HT1080 (cell line): ENCODE measurements around the gene ABHD17A. TPM values are rescaled to one million over a fixed set of nuclear protein-coding genes. Genes with fewer than 3 reads are reported as not detected.

Experiments used
- DNase-seq: peaks from one replicate; pipeline ENCODE4 v3.0.0-alpha.2; 2015; ENCODE audit warnings: low read depth
- polyA plus RNA-seq, 2 experiments: library from polyadenylated mRNA; depleted of rRNA; stranded (reverse); fragments of >200 nt; gene quantifications; 2 replicates each; pipeline ENCODE4 v1.2.3, GENCODE V29; 2015
- total RNA-seq: library from RNA; depleted of rRNA; stranded (reverse); fragments of >200 nt; shearing (Covaris generic); gene quantifications from 2 replicates; pipeline ENCODE4 v1.2.3, GENCODE V29; 2014; rRNA removed

ABHD17A gene
- 216 and 229 TPM in 2 replicates for total RNA-seq
- polyA plus RNA-seq (2015; cell fraction: cytosol; rRNA removed), result 105 and 124 TPM in 2 replicates
- polyA plus RNA-seq (2015; cell fraction: nucleus; rRNA removed), result 80.3 and 83.3 TPM in 2 replicates

DNA sequence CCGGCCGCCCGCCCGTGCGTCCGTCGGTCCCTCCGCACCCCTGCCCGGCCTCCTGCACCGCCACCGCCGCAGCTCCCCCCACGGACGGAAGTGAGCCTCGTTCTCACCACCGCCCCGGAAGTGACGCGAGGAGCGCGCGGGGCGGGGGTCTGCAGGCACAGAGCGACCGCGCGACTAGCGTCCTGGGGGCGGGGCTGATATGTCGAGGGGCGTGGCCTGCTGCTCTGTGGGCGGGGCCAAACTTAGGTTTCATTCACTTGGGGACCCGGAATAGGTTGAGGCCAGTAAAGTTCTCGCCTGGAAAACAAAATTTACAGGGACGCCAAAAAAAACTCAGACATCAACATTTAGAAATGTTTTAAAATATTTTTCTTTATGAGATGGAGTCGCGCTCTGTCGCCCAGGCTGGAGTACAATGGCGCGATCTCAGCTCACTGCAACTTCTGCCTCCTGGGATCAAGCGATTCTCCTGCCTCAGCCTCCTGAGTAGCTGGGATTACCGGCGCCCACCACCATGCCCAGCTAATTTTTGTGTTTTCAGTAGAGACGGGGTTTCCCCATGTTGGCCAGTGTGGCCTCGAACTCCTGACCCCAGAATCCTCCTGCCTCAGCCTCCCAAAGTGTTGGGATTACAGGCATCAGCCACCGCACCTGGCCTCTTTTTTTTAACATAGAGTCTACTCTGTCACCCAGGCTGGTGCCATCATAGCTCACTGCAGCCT lies at the start of gene ABHD17A:
ABHD17A (minus strand) TSS at position 99 of the 722 bp plus-strand sequence. CDS start 3,930 bp downstream, outside the sequence.
- peak; percentile 85 for DNase-seq

DNA sequence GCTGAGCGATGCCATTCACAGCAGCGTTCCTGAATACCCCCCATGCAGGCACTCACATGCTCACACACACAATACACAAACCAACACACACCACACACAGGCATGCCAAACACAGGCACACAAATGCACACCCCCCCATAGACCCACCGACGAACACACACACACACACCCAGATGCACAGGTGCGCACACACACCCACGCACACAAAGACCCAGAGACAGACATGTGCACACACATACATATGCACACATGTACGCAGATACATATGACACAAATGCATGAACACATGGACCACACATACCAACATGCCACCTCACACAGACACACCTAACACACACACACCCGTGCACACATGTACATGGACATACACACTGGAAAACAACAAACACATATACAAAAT lies 48.6 kb upstream of the ABHD17A start:
- DNase-seq, result no peak

DNA sequence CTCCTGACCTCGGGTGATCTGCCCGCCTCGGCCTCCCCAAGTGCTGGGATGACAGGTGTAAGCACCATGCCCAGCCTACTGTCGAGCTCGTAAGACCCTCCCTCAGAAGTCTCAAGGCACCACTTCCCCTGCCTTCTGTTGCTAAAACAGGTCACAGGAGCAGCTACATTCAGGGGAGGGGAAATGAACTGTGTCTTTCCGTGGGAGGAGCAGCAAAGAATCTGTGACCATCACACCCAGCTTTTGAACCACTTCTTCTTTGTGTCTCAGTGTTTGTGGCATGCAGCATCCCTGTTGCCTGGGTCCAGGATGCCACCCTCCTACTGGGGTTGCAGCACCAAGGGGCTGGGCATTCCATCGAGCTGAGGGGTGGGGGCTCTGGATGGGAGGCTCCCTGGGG lies 47.9 kb upstream of the ABHD17A start:
- no peak for DNase-seq

DNA sequence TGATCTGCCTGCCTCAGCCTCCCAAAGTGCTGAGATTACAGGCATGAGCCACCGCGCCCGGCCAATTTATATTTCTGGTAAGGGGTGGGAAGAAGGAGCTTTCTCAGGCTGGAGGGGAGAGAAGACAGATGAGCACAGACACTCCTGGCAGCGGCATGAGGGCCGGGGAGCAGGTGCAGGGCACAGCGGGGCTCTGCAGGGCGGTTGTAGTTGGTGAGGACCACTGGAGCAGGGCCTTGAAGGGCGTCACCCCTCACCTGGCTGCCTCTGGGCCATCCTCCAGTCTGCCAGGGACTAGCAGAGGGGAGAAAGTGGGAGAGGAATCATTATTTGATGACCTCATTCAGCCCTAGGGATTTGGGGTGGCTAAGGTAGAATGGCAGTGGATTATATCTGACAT lies 47.1 kb upstream of the ABHD17A start:
- DNase-seq, result no peak

DNA sequence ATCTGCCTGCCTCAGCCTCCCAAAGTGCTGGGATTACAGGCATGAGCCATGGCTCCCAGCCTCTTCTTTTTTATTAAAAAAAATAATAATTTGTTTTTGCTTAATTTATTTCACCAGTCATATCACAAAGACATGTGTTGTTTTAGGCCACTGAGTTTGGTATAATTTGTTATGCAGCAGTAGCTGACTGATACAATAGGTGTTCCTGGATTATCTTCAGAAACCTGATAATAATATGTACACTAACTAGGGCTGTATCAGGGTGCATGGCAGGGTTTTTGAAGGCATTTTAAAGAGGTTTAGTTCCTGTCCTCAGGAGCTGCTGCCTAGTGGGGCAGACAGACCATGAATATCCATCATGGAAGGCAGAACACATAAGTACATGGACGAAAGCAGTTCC lies 46.1 kb upstream of the ABHD17A start:
- no peak for DNase-seq

DNA sequence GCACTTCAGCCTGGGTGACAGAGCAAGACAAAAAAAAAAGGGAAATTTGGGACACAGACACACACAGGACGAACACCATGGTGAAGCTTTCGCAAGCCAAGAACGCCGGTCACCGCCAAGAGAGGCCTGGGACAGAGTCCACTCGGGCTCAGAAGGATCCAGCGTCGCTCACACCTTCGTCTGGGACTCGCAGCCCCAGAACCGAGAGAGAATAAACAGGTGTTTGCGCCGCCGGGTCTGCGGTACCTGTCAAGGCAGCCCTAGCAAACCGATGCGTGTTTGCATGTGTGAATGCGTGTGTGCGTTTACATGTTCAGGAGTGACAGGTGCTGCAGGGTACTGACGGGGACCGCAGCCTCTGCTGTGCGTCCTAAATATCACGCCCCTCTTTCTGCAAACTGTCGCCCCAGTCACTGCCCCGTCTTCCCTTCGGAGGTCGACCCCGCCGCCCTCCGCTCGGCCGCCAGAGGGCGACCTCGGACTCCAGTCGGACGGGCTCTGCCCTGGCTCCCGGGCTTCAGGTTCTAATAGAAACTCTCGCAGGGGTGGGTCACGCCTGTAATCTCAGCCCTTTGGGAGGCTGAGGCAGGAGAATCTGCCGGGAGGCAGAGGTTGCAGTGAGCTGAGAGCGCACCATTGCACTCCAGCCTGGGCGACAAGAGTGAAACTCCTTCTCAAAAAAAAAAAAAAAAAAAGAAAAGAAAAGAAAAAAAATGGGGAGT lies 43.9 kb upstream of the ABHD17A start:
- DNase-seq, result peak; percentile 64

DNA sequence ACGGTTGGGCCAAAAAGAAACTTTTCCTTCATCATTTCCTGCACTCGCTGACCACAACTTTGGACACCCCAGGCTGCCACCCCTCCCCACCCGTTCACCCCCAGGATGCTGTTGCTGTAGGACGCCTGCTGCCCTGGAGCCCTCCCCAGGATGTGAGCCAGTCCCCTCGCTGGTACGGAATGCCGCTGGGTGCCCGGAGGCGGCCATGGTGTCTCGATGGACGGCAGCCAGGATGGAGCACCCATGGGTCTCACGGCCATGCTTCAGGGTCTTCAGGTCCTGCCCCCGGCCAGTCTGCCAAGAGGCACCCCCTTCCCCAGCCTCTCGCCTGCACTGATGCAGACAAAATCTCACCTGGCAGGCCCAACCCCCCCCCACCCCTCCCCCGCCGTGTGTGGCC lies 40.2 kb upstream of the ABHD17A start:
- no peak for DNase-seq

DNA sequence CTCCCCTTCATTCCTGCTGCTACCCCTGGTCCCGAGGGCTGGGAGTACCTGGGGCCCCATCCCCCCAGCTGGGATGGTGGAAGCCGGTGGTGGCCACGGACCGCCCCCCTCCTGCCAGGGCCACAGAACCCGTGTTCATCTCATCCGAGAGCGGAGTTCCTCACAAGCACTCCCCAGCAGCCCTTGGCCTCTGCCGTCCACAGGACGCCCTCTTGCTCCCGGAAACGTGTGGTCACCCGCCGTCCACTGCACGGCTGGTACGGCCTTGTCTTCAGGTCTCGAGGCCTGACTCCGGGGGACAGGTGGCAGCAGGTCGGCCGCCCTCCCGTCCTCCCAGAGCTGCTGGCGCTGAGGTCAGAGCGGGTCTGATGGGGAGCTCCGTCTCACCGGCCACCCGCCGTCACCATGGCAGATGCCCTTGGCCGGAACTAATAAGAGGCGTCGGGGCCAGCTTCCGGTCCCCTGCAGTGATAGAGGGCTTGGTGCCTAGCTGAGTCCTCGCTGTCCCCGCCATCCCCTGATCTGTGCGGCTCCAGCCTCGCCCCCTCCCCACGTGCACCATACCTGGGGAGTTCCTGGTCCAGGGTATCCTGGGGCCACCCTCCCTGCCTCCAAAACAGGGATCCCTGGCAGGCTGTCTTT lies 39.1 kb upstream of the ABHD17A start:
- no peak for DNase-seq

DNA sequence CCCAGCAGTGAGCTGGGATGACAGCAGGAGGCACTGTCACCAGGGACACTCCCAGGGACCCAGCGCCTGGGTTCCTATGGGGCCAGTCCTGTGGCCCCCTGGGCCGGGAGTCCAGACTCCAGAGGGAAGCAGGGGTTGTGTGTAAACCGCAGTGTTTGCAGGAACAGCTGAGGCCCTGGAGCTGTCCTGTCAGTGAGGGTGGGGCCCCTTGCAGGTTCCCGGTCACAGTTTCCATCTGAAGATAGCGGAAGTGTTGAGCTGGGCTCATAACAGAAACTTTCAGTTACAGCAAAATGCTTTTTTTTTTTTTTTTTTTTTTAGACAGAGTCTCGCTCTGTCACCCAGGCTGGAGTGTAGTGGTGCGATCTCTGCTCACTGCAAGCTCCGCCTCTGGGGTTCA lies 38.0 kb upstream of the ABHD17A start:
- no peak for DNase-seq

DNA sequence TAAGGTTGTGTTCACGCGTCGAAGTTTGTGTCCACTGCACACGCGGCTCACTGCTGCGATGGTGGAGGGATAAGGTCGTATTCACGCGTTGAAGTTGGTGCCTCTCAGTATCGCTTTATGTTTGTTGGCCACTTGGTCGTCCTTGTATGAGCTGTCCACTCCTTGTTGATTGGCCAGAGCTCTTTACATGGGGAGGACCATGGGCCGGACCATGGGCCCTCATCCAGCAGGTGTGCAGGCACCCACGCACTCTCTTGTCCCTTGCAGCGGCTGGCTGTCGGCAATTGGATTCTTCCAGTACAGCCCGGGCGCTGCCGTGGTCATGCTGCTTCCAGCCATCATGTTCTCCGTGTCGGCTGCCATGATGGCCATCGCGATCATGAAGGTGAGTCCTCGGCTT lies 37.5 kb upstream of the ABHD17A start:
- no peak for DNase-seq

DNA sequence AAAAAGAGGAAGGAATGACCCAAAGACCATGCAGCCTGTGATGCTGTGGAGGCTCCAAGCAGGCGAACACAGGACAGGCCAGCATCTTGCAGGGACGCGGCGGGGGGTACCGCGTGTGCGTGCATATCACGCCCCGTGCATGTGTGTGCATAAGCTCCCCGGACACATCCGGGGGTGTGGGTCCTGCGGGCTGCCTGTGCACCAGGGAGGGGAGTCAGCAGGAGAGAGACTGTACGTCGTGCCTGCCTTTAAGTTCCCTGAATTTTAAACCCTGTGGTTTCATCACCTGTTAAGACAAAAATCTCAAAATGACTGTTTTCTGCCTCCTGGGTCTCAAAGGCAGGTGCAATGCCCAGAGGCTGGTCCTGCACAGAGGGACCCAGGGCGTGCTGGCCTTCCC lies 36.5 kb upstream of the ABHD17A start:
- no peak for DNase-seq

DNA sequence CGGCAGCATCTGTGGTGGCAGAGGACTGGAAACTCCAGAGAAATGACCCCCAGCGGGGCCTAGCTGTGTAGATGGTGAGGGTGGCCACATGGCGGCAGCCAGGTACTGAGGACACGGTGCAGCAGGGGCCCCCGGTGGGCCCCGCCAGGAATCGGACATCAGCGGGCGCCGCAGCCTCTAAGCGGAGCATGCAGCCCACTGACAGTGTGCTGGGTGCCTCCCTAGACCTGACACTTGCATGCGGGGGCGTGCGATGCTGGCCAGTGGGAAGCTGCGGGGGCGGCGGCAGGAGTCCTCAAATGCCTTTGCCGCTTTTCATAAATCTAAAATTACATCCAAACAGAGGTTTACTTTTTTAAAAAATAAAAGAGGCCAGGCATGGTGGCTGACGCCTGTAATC lies 36.0 kb upstream of the ABHD17A start:
- DNase-seq, result no peak

DNA sequence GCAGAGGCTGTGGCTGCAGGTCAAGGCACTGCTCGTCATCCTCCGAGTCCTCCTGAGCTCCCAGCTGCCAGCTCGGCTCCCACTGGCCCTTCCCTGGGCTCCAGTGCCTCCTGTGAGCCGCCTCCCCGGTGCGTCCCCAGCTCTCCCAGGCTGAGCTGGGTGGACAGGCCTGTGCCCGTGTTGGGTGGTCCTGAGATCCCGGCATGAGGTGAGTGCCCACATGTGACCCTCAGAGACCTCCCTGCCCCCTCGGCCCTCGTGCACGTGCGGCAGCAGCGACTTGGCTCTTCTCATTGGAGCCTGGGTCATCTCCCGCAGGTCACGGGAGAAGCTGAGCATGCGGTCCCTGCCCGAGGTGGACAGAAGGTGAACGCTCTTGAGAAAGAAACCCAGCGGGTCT lies 35.3 kb upstream of the ABHD17A start:
- DNase-seq, result no peak

DNA sequence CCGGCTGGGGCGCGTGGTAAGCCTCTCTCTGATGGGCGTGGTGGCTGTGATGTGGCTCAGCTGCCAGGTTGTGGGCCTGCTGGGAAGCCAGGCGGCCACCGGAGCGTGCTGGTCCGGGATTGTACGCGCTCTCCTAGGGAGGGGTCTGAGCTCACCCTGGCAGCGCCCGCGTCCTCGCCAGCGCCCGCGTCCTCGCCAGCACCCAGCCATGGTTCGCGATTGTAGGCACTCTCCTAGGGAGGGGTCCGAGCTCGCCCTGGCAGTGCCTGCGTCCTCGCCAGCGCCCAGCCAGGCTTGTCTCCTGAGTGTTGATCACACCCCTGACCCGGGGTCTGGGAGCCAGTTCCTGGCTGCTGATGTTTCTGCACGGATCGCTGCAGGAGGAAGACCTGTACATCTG lies 33.7 kb upstream of the ABHD17A start:
- no peak for DNase-seq

DNA sequence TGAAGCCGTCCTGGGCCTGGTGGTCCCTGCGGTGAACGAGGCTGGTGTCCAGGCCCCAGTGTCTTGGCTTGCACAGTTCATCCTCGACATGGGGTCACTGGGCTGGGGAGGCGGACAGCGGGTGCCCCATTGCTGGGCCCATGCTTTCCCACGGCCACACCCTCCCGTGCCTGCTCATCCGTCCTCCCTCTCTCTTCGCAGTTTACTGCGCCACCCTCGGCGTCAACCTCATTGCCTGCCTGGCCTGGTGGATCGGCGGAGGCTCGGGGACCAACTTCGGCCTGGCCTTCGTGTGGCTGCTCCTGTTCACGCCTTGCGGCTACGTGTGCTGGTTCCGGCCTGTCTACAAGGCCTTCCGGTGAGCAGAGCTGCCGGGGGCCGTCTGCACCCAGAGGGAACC lies 32.6 kb upstream of the ABHD17A start:
- DNase-seq, result no peak

DNA sequence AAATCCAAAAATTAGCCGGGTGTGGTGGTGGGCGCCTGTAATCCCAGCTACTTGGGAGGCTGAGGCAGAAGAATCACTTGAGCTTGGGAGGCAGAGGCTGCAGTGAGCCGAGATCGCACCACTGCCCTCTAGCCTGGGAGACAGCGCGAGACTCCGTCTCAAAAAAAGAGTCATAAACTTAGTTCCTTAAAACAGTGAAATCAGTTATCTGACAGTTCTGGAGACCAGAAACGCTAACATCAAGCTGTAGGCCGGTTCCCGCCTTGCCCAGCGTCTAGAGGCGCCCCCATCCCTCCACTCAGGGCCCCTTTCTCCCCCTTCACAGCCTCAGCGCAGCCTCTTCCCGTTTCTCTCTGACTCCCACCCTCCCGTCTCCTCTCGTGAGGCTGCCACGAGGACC lies 31.9 kb upstream of the ABHD17A start:
- no peak for DNase-seq

DNA sequence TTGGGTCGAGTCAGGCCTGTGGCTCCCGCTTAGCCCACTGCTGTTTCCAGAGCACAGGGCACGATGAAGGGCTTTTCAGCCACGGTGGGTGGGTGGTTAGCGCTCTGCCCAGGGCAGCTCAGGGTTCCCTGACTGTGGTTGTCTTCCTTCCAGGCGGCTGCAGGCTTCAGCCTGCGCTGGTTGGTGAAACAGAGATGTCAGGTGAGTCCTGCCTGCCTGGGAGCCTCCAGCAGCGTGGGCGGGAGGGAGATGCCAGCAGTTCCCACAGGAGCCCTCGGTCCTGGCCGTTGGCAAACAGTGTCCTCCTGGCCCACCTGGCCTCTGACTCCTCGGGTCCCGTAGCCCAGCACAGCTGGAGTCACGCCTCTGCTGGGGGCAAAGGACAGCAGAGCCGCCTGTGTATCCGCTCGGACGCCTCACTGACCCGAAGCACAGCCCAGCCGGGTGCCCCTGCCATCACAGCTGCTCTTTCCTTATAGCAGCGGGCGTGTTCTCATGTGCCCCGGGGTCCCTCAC lies 29.6 kb upstream of the ABHD17A start:
- no peak for DNase-seq

DNA sequence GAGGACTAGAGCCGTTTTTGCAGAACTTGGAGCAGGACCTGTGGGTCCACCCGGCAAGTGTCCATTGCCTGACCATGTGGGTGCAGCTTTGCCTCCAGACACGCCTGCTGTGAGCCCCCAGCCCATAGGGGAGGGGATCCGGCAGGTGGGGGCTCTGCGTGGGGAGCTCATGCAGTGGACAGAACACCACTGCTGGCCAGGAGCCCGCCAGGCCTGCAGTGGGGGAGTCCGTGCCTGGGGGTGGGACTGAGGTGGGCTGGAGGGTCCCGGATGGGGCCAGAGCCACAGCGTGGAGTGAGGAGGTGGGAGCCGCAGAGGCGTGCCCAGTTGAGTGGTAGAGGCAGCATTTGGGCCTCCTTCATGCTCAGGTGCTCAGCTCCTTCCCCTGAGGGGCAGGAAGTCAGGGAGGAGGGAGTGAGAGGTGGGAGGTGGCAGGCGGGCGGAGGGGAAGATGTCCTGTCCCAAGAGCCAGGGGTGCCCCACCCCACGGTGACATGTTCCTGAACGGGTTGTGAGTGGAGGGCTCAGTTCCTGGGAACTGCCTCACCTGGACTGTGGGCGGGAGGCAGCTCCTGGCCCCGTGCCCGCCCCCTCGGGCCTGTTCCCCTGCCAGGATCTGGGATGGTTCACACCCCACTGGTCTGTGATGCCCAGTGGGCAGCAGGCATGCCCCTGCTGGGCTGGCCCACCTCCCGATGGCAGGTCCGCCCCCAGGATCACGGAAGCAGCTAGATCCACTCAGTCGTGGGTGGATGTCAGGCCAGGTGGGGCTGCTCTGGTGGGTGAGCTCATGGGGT lies 28.7 kb upstream of the ABHD17A start:
- no peak for DNase-seq

DNA sequence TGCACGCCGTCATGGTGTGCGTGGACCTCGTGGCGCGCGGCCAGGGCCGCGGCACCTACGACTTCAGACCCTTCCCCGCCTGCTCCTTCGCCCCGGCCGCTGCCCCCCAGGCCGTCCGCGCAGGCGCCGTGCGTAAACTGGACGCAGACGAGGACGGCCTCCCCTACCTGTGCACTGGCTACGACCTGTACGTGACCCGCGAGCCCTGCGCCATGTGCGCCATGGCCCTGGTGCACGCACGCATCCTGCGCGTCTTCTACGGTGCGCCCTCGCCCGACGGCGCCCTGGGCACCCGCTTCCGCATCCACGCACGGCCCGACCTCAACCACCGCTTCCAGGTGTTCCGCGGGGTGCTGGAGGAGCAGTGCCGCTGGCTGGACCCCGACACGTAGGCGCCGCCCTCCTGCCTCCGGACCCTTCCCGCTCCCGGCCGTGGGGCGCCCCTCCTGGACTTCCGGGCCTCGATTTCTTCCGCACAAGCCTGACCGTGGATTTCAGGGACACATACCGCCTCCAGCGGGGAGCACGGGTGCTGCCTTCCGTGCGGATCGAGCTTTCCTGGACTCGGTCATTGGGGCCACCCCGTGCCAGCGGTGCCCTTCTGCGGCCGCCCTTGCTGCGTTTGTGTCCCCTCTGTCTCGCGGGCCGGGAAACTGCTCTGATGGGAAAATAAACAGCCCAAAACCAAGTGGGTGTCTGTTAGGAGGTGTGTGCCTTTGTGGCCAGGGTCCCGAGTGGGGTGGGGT lies 27.6 kb upstream of the ABHD17A start:
- DNase-seq, result no peak

DNA sequence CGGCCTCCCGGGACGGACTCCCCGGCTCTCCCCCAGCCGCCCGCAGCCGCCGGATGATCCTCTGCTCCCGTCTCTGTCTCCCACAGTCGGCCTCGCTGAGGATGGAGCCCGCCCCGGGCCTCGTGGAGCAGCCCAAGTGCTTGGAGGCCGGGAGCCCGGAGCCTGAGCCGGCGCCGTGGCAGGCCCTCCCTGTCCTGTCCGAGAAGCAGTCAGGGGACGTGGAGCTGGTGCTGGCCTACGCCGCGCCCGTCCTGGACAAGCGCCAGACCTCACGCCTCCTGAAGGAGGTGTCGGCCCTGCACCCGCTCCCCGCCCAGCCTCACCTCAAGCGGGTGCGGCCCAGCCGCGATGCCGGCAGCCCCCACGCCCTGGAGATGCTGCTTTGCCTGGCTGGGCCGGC lies 26.7 kb upstream of the ABHD17A start:
- no peak for DNase-seq

DNA sequence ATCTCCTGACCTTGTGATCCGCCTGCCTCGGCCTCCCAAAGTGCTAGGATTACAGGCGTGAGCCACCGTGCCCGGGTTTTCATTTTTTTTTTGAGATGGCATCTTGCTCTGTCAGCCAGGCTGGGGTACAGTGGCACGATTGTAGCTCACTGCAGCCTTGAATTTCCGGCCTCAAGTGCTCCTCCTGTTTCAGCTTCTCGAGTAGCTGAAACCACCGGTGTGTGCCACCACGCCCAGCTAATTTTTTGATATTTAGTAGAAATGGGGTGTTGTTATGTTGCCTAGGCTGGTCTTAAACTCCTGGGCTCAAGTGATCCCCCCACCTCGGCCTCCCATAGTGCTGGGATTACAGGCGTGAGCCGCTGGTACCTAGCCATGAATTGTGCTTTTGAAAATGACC lies 25.8 kb upstream of the ABHD17A start:
- DNase-seq, result no peak
